NCI-H82 treated with DMSO at 0.1 percent for 48 hours (cell line): Measurements from ENCODE around the gene OR8H3.
"Not testable (repeated sequence)": the region's sequence is repeated elsewhere in the genome, so short reads cannot be mapped to it uniquely, and the experiment has no call there.

Experiments
- DNase-seq: peaks from one replicate; lab custom pipeline; 2025; ENCODE audit not compliant: unreplicated experiment; lab: John Stamatoyannopoulos, UW

Gene OR8H3, protein sequence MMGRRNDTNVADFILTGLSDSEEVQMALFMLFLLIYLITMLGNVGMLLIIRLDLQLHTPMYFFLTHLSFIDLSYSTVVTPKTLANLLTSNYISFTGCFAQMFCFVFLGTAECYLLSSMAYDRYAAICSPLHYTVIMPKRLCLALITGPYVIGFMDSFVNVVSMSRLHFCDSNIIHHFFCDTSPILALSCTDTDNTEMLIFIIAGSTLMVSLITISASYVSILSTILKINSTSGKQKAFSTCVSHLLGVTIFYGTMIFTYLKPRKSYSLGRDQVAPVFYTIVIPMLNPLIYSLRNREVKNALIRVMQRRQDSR

DNA sequence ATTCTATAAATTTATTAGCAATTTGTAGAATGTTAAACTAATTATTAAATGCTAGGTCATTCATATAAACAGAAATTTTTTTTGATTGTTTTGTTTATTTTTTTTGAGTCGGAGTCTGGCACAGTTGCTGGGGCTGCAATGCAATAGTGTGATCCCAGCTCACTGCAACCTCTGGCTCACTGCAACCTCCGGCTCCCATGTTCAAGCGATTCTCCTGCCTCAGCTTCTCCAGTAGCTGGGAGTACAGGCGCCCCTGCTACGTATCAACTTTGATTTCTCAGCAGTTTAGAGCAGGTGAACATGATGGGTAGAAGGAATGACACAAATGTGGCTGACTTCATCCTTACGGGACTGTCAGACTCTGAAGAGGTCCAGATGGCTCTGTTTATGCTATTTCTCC, at the start of gene OR8H3:
TSS of gene OR8H3 (plus strand) at position 301 of the 400 bp plus-strand sequence. CDS start at position 301, 0 bp downstream.
- no peak for DNase-seq

DNA sequence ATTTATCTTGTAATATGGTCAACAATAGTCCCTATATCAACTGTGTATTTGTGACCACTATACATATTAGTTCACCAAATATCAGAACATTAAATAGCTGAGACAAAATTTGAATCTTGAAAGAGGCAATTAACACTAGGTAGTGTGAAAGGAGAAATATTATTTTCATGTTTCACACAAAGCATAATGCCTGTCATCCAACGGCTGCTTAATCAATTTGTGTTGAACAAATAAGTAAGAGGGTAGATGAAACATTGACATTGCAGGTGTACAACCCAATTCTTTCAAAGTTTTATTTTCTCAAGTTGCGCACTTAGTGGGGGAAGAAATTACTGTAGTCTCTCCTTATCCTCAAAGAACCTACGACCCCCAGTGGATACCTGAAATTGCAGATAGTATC, 32.5 kb upstream of the OR8H3 start:
- no peak for DNase-seq

DNA sequence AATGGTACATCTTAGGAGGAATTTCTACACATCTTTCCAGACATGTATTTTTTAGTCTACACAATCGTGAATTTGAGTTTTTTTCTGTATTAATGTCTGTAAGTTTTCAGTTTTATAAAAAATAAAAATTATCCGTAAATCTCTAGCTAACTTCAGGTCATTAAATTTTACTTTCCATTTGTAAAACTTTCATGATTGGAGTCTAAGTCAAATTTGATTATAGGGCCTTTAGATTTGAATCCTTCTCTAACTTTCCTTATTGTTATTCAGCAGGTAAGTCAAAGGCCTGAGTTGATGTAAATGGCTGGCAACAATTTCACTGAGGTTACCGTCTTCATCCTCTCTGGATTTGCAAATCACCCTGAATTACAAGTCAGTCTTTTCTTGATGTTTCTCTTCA, 29.2 kb upstream of the OR8H3 start, which contains the start of gene OR8I2:
TSS of gene OR8I2 (plus strand) at position 301 of the 400 bp plus-strand sequence. CDS start at position 301, 0 bp downstream.
- DNase-seq: no peak

DNA sequence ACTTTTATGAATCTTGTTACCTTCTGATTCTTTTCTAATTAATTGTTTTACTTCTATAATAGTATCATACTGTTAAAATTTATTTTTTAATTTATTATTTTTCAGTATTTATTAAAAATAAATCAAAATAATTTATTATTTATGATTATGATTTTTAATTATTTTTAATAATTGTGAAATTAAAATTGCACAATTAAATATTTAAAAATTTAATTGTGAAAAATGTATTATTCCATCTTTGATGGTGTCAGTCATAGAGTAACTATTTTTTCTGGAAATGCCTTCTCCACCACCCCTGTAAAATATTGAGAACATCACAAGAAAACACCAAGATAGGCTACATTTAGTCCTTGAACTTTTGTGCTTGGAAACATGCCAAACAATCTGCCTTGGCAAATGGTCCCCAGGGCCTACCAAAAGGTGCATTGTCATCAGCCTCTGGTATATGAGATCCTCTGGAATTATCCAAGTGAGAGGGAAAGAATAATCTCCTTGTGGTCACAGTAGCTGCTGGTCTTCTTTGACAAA, 18.9 kb upstream of the OR8H3 start, which contains the start of gene OR8H2:
TSS of gene OR8H2 (plus strand) at position 478 of the 528 bp plus-strand sequence. CDS start 1,356 bp downstream, outside the sequence.
- no peak for DNase-seq

DNA sequence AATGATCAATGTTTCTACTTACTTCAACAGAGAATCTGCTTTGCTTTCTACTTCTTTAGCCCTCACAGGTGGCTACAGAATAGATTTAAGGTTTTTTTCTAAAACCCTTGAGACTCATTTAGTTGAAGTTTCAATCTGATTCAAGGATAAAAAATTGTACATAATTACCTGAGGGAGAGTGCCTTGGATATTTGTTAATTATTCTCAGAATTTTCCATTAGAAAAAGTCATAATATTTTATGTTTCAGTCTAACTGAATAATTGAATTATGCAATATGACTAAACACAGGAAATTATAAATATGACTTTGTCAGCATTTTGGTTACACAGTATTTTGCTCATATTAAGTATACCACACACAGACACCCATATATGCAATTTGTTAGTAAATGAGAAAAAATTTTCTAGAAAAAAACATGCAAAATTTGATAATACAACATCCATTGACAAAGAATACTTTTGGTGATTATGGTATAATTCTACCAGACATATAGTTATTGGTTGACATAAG, 18.0 kb downstream of the OR8H3 start, which contains the start of gene OR8J3:
TSS of gene OR8J3 (minus strand) at position 51 of the 511 bp plus-strand sequence. CDS start 2,483 bp downstream, outside the sequence.
- no peak for DNase-seq

DNA sequence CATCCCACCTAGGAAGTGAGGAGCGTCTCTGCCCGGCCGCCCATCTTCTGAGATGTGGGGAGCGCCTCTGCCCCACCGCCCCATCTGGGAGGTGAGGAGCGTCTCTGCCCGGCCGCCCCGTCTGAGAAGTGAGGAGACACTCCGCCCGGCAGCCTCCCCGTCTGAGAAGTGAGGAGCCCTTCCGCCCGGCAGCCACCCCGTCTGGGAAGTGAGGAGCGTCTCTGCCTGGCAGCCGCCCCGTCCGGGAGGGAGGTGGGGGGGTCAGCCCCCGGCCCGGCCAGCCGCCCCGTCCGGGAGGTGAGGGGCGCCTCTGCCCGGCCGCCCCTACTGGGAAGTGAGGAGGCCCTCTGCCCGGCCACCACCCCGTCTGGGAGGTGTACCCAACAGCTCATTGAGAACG, 21.5 kb downstream of the OR8H3 start:
- not testable (repeated sequence) for DNase-seq

DNA sequence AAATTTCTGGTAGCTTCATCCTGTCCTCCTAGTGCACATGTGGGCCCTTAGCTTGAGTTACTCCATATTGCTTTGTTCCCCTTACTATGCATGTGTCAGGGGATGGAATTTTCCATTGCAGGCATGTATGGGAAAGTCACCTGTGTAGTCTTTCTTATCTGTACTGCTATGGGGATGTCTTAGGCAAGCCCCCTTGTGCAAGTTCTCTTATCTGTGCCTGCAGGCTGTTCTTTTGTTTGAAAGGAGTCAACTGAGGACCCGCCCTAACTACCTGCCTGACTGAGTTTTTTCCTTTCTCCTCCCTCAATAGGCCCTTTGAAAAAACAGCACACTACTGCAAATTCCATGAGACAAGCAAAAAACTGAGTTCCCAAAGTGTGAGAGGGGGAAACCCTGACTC, 29.2 kb downstream of the OR8H3 start:
- no peak for DNase-seq

DNA sequence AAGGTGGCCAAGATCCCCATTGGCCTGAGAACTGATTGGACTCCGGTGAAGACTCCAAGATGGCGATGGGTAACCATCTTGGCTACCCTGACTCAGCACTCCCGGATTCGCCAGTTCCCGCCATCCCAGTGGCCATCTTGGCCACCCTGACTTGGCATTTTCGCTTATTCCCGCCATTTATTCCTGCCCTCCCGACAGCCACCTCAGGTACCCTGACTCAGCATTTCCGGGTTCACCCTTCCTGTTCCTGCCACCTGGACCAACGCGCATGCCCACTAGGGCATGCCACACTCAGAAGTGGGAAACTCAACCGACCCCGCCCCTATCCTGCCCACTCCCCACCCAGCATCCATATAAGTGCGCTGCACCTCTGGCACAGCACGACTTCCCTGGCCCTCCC, 30.2 kb downstream of the OR8H3 start:
- no peak for DNase-seq

DNA sequence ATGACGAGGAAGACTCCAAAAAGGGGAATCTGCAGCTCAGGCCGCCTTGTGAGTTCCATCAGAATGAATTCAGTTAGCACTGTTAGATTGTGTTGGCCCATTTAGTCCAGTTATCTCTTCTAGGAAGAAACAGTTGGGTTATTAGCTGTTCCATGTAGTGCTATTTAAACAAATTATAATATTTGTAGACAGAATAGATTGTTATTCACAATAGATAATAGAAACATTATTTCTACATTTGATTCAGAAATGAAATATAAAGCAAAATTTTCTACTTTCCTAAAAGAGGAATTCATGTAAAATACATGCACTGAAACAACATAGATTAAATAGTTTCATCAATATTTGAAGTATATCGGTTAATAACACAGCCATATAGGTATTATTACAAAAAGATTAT, 38.0 kb downstream of the OR8H3 start, which contains the start of gene OR8K5:
TSS of gene OR8K5 (minus strand) at position 101 of the 400 bp plus-strand sequence. CDS start at position 101, 0 bp downstream.
- DNase-seq: no peak

DNA sequence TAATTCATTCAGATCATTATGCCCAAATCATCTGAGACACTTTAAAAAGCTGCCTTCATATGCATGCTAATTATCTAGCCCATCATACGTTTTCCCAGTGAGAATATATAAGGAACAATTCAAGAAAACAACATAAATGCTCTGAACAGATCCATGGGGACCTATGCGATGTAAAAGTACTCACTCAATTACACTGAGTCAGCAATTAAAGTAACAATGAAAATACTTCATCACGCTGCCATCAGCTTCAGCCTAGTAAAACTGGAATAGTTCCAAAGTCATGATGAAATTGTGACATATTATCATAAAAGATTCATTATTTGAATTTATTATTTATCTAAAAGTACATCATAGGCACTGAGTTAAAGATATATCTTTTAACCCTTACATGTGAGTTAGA, 41.6 kb downstream of the OR8H3 start:
- no peak for DNase-seq

DNA sequence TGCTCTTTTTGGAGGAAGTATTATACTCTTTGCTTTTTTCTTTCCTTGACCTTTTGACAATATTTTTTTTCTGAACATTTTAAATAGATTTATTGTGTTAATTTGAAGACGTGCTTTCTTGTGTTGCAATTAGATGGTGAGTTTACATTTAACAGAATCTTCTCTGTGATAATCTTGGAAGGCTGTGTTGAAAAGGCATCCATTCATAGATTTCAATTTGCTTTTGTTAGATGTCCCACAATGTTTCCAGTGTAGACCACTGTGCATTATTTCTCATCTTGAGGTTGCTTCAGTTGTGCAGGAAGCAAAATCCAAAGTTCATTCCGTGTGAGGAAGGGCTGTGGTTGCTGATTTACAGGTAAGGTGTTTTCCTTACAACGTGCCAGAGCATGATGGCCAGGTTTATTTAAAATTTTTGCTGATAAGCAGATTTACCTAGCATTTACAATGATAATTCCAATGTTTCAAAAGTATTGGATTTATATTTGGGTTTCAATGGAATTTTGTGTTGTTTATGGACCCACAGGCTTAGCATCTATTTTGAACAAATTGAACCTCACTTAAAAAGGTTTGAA, 50.2 kb downstream of the OR8H3 start:
- no peak for DNase-seq
